Sciatic nerve (tissue), 2 donors: ENCODE measurements around the gene FAM13C. TPM values are rescaled to one million over a fixed set of nuclear protein-coding genes. Genes with fewer than 3 reads are reported as not detected.

Experiments
- ATAC-seq: fragments of 200-7000 bp; cut with Tn5 transposase; one replicate; pipeline ENCODE4 v1.9.1; 2020; ENCODE audit warnings: mild to moderate bottlenecking, moderate library complexity
- DNase-seq: peaks from one replicate; pipeline ENCODE4 v3.0.0-alpha.2; 2020; ENCODE audit warnings: low spot score
- intact Hi-C: fragments of 100-400 bp; cut with DNase I; formaldehyde crosslinking; loops from one replicate; pipeline ENCODE4 v1.14.2; 2022
- total RNA-seq: library from RNA; stranded (reverse); fragmentation: NEBNext Ultra II Directional; extraction: Animal tissue kit (Norgen Biotek cat#: 25700); gene quantifications from one replicate; pipeline ENCODE4 v1.2.1, GENCODE V29; 2021
- donor health status: DM: no; HTN: no; CAD: no.
- donor health status: DM: no; HTN: no; CAD: no.

The FAM13C gene
- total RNA-seq, 1 donor from 2014 or later = 25.0 TPM

- DNase-seq = no peak
- no peak for ATAC-seq
- intact Hi-C loops = no loop called here
Observed at GRCh38 chr10:59323831-59324401, 38.4 kb downstream of the FAM13C start.

- DNase-seq (no peak), ATAC-seq (peak; percentile 78)
- intact Hi-C loops = no loop called here
Observed at GRCh38 chr10:59323036-59323459, 39.3 kb downstream of the FAM13C start.

GRCh38 chr10:59322131-59322530 lies 40.2 kb downstream of the FAM13C start:
- DNase-seq = no peak
- intact Hi-C loops = no loop called here
- no peak for ATAC-seq

- no peak for ATAC-seq
- DNase-seq = no peak
- intact Hi-C loops = no loop called here
Observed at GRCh38 chr10:59320355-59320754, 42.0 kb downstream of the FAM13C start.

GRCh38 chr10:59319854-59320253 lies 42.5 kb downstream of the FAM13C start:
- intact Hi-C loops = no loop called here
- ATAC-seq (no peak), DNase-seq (no peak)

- no peak for ATAC-seq
- intact Hi-C loops = no loop called here
- no peak for DNase-seq
Observed at GRCh38 chr10:59317066-59317465, 45.3 kb downstream of the FAM13C start.

GRCh38 chr10:59315465-59315864 lies 46.9 kb downstream of the FAM13C start:
- ATAC-seq = peak; percentile 60
- intact Hi-C loops = no loop called here

GRCh38 chr10:59314268-59314667 lies 48.1 kb downstream of the FAM13C start:
- intact Hi-C loops = no loop called here
- ATAC-seq = peak; percentile 63

More at GRCh38 chr10:59315465-59315864, 46.9 kb downstream of the FAM13C start:
- DNase-seq = no peak

GRCh38 chr10:59312247-59312646 lies 50.1 kb downstream of the FAM13C start:
- intact Hi-C loops = no loop called here
- DNase-seq (no peak), ATAC-seq (no peak)

More at GRCh38 chr10:59314268-59314667, 48.1 kb downstream of the FAM13C start:
- DNase-seq = no peak

- intact Hi-C loops = no loop called here
- ATAC-seq = no peak
- DNase-seq = no peak
Observed at GRCh38 chr10:59311025-59311424, 51.3 kb downstream of the FAM13C start.

GRCh38 chr10:59310324-59310914 lies 51.9 kb downstream of the FAM13C start:
- DNase-seq (no peak), ATAC-seq (no peak)
- intact Hi-C loops = no loop called here

- DNase-seq (no peak), ATAC-seq (no peak)
- intact Hi-C loops = no loop called here
Observed at GRCh38 chr10:59304521-59305097, 57.7 kb downstream of the FAM13C start.

GRCh38 chr10:59303018-59303417 lies 59.3 kb downstream of the FAM13C start:
- ATAC-seq = no peak
- DNase-seq = no peak
- intact Hi-C loops = no loop called here

- no peak for ATAC-seq
- intact Hi-C loops = no loop called here
- no peak for DNase-seq
Observed at GRCh38 chr10:59302381-59302780, 60.0 kb downstream of the FAM13C start.

GRCh38 chr10:59301067-59301754 lies 61.1 kb downstream of the FAM13C start:
- ATAC-seq = no peak
- intact Hi-C loops = no loop called here
- DNase-seq = no peak

GRCh38 chr10:59300386-59300785 lies 62.0 kb downstream of the FAM13C start:
- DNase-seq = no peak
- intact Hi-C loops = no loop called here
- ATAC-seq = no peak

GRCh38 chr10:59299933-59300332 lies 62.4 kb downstream of the FAM13C start:
- intact Hi-C loops = no loop called here
- ATAC-seq = no peak
- DNase-seq = no peak

GRCh38 chr10:59290448-59290847 lies 71.9 kb downstream of the FAM13C start:
- no peak for DNase-seq
- intact Hi-C loops = no loop called here
- ATAC-seq = no peak

- no peak for DNase-seq
- no peak for ATAC-seq
- intact Hi-C loops = no loop called here
Observed at GRCh38 chr10:59289853-59290252, 72.5 kb downstream of the FAM13C start.

GRCh38 chr10:59287587-59288255 lies 74.6 kb downstream of the FAM13C start:
- intact Hi-C loops = no loop called here
- ATAC-seq (no peak), DNase-seq (no peak)
